HEK293 (cell line): ENCODE data around the gene BTBD19.

Source experiments
- CTCF ChIP-seq: fragments of 450-650 bp; formaldehyde crosslinking; IDR thresholded peaks from 2 replicates; pipeline ENCODE4 v1.5.1; 2016; ENCODE audit warnings: missing biosample characterization, missing genetic modification characterization
- GLIS1 ChIP-seq: fragments of 450-650 bp; formaldehyde crosslinking; IDR thresholded peaks from 2 replicates; pipeline ENCODE4 v1.5.1; 2016; ENCODE audit warnings: missing biosample characterization, missing genetic modification characterization
- MZF1 ChIP-seq: fragments of 450-650 bp; formaldehyde crosslinking; IDR thresholded peaks from 2 replicates; pipeline ENCODE4 v1.5.1; 2017; ENCODE audit warnings: missing biosample characterization, missing genetic modification characterization, borderline replicate concordance
- TSHZ1 ChIP-seq: fragments of 450-650 bp; formaldehyde crosslinking; IDR thresholded peaks from 2 replicates; pipeline ENCODE4 v1.5.1; 2016; ENCODE audit warnings: missing biosample characterization, missing genetic modification characterization, borderline replicate concordance
- ZBTB26 ChIP-seq: fragments of 450-650 bp; formaldehyde crosslinking; optimal IDR thresholded peaks from 2 replicates; pipeline ENCODE3; 2016; ENCODE audit warnings: missing biosample characterization, mild to moderate bottlenecking, missing genetic modification characterization
- ZIC2 ChIP-seq: fragments of 450-650 bp; formaldehyde crosslinking; IDR thresholded peaks from 2 replicates; pipeline ENCODE4 v1.5.1; 2016; ENCODE audit warnings: missing biosample characterization, missing genetic modification characterization
- ZNF10 ChIP-seq: fragments of 450-650 bp; formaldehyde crosslinking; IDR thresholded peaks from 2 replicates; pipeline ENCODE4 v1.5.1; 2017; ENCODE audit warnings: missing biosample characterization, missing genetic modification characterization
- ZNF157 ChIP-seq: fragments of 450-650 bp; formaldehyde crosslinking; IDR thresholded peaks from 2 replicates; pipeline ENCODE4 v1.5.1; 2016; ENCODE audit warnings: missing biosample characterization, missing genetic modification characterization
- ZNF561 ChIP-seq: fragments of 450-650 bp; IDR thresholded peaks from 2 replicates; pipeline ENCODE4 v1.5.1; 2018; ENCODE audit warnings: missing biosample characterization, missing genetic modification characterization, borderline replicate concordance
- ZNF645 ChIP-seq: fragments of 450-650 bp; formaldehyde crosslinking; IDR thresholded peaks from 2 replicates; pipeline ENCODE4; 2016; ENCODE audit warnings: missing biosample characterization, missing genetic modification characterization
- ZNF658 ChIP-seq: fragments of 450-650 bp; formaldehyde crosslinking; IDR thresholded peaks from 2 replicates; pipeline ENCODE4; 2016; ENCODE audit warnings: missing biosample characterization, missing genetic modification characterization
- ZNF777 ChIP-seq: fragments of 450-650 bp; formaldehyde crosslinking; IDR thresholded peaks from 2 replicates; pipeline ENCODE4 v1.5.1; 2017; ENCODE audit warnings: missing biosample characterization, missing genetic modification characterization, borderline replicate concordance

- no peak for TF ChIP-seq ZBTB26 (tag by site-specific recombination)
- no peak for TF ChIP-seq ZNF645
- TF ChIP-seq ZNF777 (tag by site-specific recombination): no peak
- TF ChIP-seq ZNF658 (tag by site-specific recombination): no peak
- no peak for TF ChIP-seq CTCF
- no peak for TF ChIP-seq ZNF10 (tag by site-specific recombination)
- no peak for TF ChIP-seq ZNF157
- no peak for TF ChIP-seq MZF1 (tag by site-specific recombination)
- TF ChIP-seq GLIS1 (tag by site-specific recombination): no peak
- TF ChIP-seq ZNF561 (tag by site-specific recombination): no peak
- no peak for TF ChIP-seq ZIC2
- TF ChIP-seq TSHZ1 (tag by site-specific recombination): no peak
Measured at GRCh38 chr1:44777547-44777946, 30.8 kb upstream of the BTBD19 start.
